Measurements from ENCODE around the gene PLEKHM2.
"Not testable (repeated sequence)": the region's sequence is repeated elsewhere in the genome, so short reads cannot be mapped to it uniquely, and the experiment has no call there.

The PLEKHM2 gene

DNA sequence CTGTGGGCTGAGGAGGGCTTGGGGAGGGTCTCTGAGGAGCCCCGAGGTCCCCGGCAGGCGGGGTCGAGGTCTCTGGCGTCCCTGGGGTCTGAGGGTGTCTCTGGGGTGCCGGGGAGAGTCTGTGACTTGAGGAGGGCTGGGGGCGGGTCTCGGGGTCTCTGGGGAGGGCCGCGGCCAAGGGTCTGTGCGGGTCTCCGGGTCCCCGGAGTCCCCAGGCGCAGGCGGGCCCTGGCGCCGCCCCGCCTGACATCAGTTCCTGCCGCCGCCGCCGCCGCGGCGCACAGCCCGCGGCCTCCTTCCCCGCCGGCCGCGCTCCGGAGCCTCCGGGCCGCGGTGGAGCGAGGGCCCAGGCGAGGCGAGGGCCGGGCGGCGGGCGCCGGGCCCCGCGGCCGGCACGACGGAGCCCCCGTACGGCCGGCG lies at the start of gene PLEKHM2:
Gene PLEKHM2 (plus strand): TSS at position 279 of the 420 bp plus-strand sequence. CDS start 239 bp downstream, outside the sequence.
- peak; percentile 60 for DNase-seq

DNA sequence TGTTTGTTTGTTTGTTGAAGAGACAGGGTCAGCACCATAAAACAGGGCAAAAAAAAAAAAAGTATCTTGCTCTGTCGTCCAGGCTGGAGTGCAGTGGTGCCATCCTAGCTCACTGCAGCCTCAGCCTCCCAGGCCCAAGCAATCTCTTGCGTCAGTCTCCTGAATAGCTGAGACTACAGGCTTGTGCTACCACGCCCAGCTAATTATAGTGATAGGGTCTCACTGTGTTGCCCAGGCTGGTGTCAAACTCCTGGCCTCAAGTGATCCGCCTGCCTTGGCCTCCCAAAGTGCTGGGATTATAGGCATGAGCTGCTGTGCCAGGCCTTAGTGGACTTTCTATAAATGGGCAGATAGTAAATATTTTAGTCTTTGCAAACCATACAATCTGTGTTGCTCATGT lies 47.7 kb upstream of the PLEKHM2 start:
- no peak for DNase-seq

DNA sequence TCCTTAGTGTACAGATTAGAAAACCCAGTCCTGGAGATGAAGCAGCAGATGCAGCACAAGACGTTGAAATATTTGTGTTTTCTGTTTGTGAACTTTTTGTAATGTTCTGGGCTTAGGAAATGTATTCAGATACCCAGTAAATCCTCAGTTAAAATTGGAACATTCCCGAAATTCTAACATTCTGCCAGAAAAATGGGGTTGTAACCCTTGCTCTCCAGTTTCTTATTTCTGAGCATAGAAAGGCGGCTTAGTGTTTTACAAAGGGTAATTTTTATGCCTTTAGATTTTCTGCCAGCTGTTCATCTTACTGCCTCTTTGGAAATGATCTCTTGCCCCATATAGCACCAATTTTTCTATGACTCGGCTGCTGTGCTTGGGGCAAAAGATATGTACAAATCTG lies 46.3 kb upstream of the PLEKHM2 start:
- no peak for DNase-seq

GRCh38 chr1:15639262-15639661 lies 44.9 kb upstream of the PLEKHM2 start:
- DNase-seq: no peak

DNA sequence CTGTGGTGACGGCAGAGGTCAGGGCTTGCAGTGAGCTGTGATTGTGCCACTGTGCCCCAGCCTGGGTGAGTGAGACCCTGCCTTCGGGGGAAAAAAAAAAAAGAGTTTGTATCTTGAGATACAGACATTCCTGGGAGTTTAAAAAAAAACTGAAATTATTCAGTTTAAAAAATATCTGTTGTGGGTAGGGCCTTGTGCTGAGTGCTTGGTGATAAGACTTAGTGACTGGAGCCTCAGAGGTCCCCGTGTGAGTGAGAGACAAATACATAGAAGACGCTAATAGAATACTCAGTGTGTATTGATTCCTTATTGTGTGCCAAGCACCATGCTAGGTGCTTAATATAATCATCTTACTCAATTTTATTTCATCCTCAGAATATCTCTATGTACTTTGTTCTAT lies 44.2 kb upstream of the PLEKHM2 start:
- DNase-seq: no peak

DNA sequence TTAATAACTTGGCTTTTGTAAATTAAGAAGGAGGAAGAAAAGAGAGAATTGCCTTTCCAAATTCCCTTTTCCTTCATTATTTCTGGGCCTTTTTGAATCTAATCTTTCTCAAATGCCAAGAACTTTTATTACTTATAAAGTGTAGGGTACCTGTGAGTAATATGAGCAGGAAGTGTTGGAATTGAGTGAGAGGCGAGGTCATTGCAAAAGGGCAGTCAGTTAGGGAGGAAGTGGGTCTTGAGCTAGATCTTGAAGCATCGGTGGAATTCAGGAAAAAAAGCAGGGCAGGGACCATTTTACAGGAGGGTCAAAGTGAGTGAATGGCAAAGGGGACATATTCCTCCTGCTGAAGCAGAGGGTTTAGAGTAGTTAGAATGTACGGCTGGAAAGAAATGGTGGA lies 43.5 kb upstream of the PLEKHM2 start:
- no peak for DNase-seq

DNA sequence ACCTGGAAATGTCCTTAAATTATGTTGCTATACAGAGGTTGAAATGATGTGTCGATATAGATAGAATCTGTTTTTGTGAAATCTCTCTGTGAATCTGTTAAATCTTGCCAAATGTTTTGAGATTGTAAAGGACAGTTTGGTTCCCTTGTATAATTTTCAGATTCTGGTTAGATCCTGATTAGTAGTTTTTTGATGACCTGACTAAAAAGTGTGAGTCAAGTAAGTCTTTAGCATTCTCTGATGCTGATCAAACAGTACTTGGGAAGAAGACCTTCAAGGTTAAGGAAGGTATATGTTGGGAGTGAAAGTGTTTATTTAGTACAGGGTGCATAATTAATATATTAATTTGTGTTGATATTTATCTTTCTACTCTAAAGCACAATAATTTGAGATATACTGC lies 34.2 kb upstream of the PLEKHM2 start:
- DNase-seq: no peak

GRCh38 chr1:15650433-15650832 lies 33.7 kb upstream of the PLEKHM2 start:
- no peak for DNase-seq

GRCh38 chr1:15652130-15652529 lies 32.0 kb upstream of the PLEKHM2 start:
- DNase-seq: not testable (repeated sequence)

- DNase-seq: no peak
Measured at GRCh38 chr1:15654091-15654690, 29.9 kb upstream of the PLEKHM2 start.

- no peak for DNase-seq
Measured at GRCh38 chr1:15656464-15656863, 27.7 kb upstream of the PLEKHM2 start.

- no peak for DNase-seq
Measured at GRCh38 chr1:15657021-15657420, 27.1 kb upstream of the PLEKHM2 start.

DNA sequence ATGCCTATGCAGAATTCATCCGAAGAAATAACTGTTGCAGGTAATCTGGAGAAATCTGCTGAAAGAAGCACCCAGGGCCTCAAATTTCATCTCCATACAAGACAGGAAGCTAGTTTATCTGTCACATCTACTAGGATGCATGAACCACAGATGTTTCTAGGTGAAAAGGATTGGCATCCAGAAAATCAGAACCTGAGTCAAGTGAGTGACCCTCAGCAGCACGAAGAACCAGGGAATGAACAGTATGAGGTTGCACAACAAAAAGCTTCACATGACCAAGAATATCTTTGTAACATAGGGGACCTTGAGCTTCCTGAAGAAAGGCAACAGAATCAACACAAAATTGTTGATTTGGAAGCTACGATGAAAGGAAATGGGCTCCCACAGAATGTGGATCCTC lies 24.0 kb upstream of the PLEKHM2 start:
- no peak for DNase-seq

DNA sequence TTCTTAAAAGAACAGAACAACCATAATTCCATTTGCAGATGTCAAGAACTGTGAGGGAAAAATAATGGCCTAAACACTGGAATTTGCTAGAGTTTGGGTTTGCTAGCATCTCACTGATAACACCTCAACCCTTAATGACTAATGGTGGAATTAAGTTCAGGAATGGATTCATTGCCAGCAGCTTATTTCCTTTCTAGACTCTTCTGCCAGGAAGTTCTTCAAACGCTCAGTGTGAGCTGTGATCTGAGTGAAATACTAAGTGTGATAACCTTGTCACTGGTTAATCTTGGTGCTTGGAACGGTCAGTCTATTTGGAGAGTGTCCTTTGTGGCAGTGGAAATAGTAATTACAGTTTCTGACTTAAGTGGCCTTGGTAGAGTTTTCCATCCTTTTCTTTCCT lies 21.6 kb upstream of the PLEKHM2 start:
- no peak for DNase-seq

- DNase-seq: no peak
Measured at GRCh38 chr1:15663925-15664324, 20.2 kb upstream of the PLEKHM2 start.

DNA sequence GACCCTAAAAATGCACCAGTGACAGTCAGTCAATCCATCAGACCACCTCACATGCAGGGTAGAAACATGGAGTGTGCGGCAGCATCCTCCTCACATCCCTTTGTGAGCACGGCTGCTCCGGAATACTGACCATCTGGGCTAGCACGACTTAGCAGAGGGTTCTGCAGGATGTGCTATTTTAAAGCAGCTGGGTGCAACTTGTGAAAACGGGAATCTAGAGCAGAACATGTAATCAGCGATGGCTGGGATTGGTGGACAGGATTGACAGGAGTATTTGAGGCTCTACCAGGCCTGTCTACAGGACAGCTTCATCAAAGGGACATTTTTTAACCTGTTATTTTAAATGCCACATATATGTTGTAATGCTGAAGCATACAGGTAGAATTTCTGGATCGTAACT lies 16.8 kb upstream of the PLEKHM2 start:
- DNase-seq: no peak

DNA sequence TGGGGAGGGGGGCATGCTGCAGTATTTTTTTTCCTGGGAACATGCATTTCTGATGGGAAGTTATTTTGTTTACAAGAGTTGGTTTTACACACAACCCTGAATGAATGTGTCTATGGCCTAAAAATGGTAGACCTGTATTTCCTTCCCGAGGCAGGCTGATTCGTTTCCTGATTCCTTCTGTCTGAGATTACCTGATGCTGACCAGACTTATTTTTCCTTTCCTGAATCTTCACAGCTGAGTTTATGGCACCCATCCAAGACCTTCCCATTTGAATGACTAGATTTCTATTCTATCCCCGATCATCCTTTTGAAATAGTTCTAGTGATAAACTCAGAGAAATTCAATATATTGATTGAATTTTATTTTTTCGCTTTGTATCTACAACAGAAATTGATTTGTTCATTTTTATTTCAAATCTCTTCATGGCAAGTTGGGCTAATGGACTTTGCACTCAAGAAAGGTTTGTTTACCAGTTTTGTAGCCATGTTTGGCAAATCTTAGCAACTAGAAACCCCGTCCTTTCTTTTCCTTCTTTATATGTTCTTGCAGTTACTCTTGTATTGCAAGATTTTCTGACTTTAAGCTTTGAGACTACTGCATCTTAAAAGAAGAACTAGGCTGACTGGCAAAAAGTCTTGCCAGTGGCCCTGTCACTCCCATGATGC lies 15.9 kb upstream of the PLEKHM2 start:
- DNase-seq: peak; percentile 11

DNA sequence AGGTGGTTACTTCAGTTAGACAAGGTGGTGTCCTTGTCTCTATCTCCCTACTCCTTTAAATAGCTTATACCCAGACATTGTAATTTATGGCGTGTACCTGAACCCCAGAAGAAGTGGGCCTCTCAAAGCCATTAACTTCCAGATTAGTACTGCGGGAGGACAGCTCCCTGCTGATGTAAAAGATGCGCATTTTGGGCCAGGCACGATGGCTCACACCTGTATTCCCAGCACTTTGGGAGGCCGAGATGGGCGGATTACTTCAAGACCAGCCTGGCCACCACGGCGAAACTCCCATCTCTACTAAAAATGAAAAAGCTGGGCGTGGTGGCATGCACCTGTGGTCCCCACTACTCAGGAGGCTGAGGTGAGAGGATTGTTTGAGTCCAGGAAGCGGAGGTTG lies 15.0 kb upstream of the PLEKHM2 start:
- no peak for DNase-seq

DNA sequence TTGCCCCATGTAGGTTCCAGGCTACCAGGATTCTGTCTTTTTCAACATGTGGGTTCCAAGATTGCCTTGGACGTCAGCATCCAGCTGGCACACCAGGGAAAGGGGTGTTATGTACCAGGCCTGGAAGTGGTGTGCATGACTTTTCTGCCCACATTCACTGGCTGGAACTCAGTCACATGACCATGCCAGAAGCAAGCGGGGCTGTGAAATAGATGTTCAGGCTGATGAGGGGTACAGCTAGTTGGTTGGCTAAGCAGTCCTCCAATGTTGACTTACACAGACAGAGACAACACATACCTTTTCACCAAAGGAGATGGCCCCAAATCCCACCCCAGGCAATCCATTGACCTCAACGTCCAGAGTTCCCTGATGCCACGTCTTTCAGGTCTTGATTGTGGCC lies 14.3 kb upstream of the PLEKHM2 start:
- DNase-seq: no peak

DNA sequence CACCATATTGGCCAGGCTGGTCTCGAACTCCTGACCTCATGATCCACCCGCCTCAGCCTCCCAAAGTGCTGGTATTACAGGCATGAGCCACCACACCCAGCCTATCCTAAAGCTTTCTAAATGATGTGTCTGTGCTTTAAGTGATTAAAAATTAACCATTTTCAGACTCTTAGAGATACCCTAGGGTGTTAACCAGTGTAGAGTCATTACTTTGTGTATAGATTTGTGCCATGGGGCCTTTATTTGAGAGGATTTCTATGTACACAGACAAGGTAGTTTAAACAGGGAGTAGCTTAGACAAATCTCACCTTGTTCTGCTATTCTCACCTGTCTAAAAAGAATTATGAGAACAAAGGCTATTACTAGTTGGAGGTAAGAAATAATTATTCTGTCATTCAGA lies 12.7 kb upstream of the PLEKHM2 start:
- DNase-seq: no peak

GRCh38 chr1:15674386-15675159 lies 9.5 kb upstream of the PLEKHM2 start:
- no peak for DNase-seq

DNA sequence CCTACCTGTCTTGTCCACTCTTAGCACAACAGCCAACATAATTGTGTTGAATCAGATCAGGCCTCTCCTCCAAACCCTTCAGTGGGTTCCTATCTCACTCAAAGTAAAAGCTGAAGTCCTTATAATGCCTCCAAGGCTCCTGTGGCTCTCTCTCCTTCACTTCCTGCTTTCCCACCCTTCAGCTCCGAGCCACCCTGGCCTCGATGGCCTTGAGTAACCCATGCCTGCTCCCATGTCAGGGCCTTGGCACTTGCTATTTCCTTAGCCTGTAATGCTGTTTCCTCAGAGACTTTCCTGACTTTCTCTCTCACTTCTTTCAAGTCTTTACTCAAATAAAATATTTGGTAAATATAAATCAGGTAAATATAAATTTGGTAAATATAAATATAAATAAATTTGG lies 8.1 kb upstream of the PLEKHM2 start:
- DNase-seq: no peak

DNA sequence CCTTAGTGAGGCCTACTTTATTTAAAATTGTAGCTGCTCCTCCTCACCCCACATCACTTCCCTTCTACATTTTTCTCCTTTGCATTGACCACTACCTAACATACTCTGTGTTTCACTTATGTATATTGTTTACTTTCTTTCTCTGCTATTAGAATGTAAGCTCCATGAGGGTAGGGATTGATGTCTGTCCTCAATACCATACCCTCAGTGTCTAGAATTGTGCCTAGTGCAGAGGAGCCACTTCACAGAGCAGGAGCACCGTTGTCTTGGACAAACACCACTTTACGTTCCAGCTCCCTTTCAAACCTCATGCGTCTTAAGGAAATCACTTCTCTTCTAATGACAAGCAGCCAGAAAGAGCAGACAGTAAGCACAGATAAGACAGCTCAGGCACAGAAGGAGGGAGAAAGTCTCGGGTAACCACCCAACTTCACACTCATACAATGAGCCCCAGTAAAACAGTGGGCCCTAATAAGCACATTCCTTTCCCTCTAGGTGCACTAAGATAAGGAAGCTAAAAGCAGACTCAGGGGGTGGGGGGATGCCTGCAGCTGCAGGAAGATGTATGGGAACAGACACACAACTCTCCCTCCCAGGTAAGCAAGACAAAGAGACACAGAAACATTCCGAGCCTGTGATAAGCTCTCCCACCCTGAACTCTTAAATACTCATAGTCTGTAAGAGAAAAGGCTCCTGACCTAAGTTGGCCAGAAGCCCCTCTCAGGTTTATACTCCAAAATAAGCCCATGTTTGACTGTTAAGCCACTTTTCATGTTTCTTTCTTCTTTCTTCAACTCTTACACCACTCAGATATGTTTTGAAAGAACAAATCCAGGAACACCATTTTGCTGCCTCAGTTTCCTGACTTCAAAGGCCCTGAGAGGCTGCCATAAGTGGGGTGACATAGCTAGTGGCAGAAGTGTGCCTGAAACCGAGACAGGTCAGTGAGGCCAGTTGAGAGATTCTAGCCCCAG lies 7.1 kb upstream of the PLEKHM2 start:
- DNase-seq: no peak

Data from fibroblast of skin of right biceps (primary cell).